Gastroesophageal sphincter (tissue), 3 donors: ENCODE results near the gene SHTN1.

Source experiments
- EP300 ChIP-seq: sonication (generic); formaldehyde crosslinking; IDR thresholded peaks from one replicate; pipeline ENCODE4 v1.6.1; 2017; ENCODE audit warnings: antibody characterized with exemption, mild to moderate bottlenecking
- POLR2A ChIP-seq, 2 donors: fragments of 450-650 bp; IDR thresholded peaks; one replicate each; pipeline ENCODE4 v1.6.1; 2017; ENCODE audit warnings: antibody characterized with exemption in 2 of 2, mild to moderate bottlenecking in 2 of 2, moderate library complexity in 1 of 2
- POLR2AphosphoS5 ChIP-seq: sonication (generic); formaldehyde crosslinking; IDR thresholded peaks from one replicate; pipeline ENCODE4 v1.6.1; 2017; ENCODE audit warnings: antibody characterized with exemption
- TF ChIP-seq, protein P1 (sequence below), 4 experiments: fragments of 200-600 bp in 2 of 4; fragments of 450-650 bp in 2 of 4; sonication (generic) in 1 of 4; IDR thresholded peaks; one replicate each; pipeline ENCODE4 v1.5.1; 2017 to 2019; ENCODE audit warnings: antibody characterized with exemption in 4 of 4, mild to moderate bottlenecking in 2 of 4, moderate library complexity in 2 of 4

DNA sequence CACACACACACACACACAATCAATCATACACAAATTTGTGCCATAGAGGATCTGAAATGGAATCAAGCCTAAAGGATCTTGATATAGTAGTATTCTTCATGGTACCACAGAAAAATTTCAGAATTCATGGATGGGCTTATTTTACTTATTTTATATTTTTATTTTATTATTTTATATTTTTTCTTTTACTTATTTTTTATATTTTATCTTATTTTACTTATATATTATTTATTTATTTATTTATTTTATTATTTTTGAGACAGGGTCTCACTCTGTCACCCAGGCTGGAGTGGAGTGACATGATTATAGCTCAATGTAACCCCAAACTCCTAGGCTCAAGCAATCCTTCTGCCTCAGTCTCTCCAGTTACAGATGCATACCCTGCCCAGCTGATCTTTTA is 16.7 kb downstream of the SHTN1 start:
- TF ChIP-seq, protein P1, sequence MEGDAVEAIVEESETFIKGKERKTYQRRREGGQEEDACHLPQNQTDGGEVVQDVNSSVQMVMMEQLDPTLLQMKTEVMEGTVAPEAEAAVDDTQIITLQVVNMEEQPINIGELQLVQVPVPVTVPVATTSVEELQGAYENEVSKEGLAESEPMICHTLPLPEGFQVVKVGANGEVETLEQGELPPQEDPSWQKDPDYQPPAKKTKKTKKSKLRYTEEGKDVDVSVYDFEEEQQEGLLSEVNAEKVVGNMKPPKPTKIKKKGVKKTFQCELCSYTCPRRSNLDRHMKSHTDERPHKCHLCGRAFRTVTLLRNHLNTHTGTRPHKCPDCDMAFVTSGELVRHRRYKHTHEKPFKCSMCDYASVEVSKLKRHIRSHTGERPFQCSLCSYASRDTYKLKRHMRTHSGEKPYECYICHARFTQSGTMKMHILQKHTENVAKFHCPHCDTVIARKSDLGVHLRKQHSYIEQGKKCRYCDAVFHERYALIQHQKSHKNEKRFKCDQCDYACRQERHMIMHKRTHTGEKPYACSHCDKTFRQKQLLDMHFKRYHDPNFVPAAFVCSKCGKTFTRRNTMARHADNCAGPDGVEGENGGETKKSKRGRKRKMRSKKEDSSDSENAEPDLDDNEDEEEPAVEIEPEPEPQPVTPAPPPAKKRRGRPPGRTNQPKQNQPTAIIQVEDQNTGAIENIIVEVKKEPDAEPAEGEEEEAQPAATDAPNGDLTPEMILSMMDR (IDR thresholded peaks at IDR 0.05): no peak
- TF ChIP-seq POLR2A (IDR thresholded peaks at IDR 0.05): no peak
- no peak for TF ChIP-seq POLR2AphosphoS5
- TF ChIP-seq EP300: no peak
